HG03520 (cell line): ENCODE measurements around the gene STH.

ENCODE experiments used
- ATAC-seq: cut with Tn5 transposase; IDR thresholded peaks from one replicate; pipeline ENCODE4 v1.9.1; 2021; ENCODE audit warnings: mild to moderate bottlenecking, moderate library complexity; ENCODE audit not compliant: unreplicated experiment

Gene STH

GRCh38 chr17:45966606-45967280 is 32.3 kb upstream of the STH start:
- no peak for ATAC-seq

GRCh38 chr17:45967378-45967777 is 31.7 kb upstream of the STH start:
- no peak for ATAC-seq

- ATAC-seq = no peak
Measured at GRCh38 chr17:45968732-45969131, 30.3 kb upstream of the STH start.

- no peak for ATAC-seq
Measured at GRCh38 chr17:45969726-45970125, 29.3 kb upstream of the STH start.

GRCh38 chr17:45970659-45971058 is 28.4 kb upstream of the STH start:
- no peak for ATAC-seq

- ATAC-seq = no peak
Measured at GRCh38 chr17:45971698-45972141, 27.3 kb upstream of the STH start.

- ATAC-seq = no peak
Measured at GRCh38 chr17:45972531-45972930, 26.5 kb upstream of the STH start.

GRCh38 chr17:45973099-45973780 is 25.8 kb upstream of the STH start:
- no peak for ATAC-seq

GRCh38 chr17:45973946-45974859 is 24.8 kb upstream of the STH start:
- no peak for ATAC-seq

GRCh38 chr17:45974916-45975630 is 24.0 kb upstream of the STH start:
- no peak for ATAC-seq

- no peak for ATAC-seq
Measured at GRCh38 chr17:45975640-45976295, 23.3 kb upstream of the STH start.

GRCh38 chr17:45976391-45976754 is 22.7 kb upstream of the STH start:
- no peak for ATAC-seq

GRCh38 chr17:45976755-45977505 is 22.1 kb upstream of the STH start:
- no peak for ATAC-seq

- no peak for ATAC-seq
Measured at GRCh38 chr17:45977506-45977824, 21.6 kb upstream of the STH start.

GRCh38 chr17:45977976-45978626 is 20.9 kb upstream of the STH start:
- no peak for ATAC-seq

GRCh38 chr17:45979137-45979536 is 19.9 kb upstream of the STH start:
- ATAC-seq = no peak

- no peak for ATAC-seq
Measured at GRCh38 chr17:45980855-45981254, 18.2 kb upstream of the STH start.

- ATAC-seq = no peak
Measured at GRCh38 chr17:45981306-45981705, 17.7 kb upstream of the STH start.

- ATAC-seq = no peak
Measured at GRCh38 chr17:45982791-45983613, 16.0 kb upstream of the STH start.
